H9 (cell line): ENCODE data around the gene PRKCI. TPM values are rescaled to one million over a fixed set of nuclear protein-coding genes. Genes with fewer than 3 reads are reported as not detected.

ENCODE experiments used
- DNase-seq: peaks from one replicate; pipeline ENCODE4 v3.0.0-alpha.2; 2017
- H2AFZ ChIP-seq: one replicate; pipeline ENCODE4 v1.6.1; 2013; ENCODE audit warnings: mild to moderate bottlenecking, low read length, control low read depth, moderate library complexity
- H2AK5ac ChIP-seq: 2 replicates; pipeline ENCODE4 v1.6.1; 2013; ENCODE audit warnings: low read length, control low read depth, mixed read lengths; ENCODE audit not compliant: insufficient read length
- H2BK120ac ChIP-seq: one replicate; pipeline ENCODE4 v1.6.1; 2013; ENCODE audit warnings: low read depth, mild to moderate bottlenecking, low read length, control low read depth, inconsistent platforms; ENCODE audit not compliant: poor library complexity, severe bottlenecking
- H2BK12ac ChIP-seq: 2 replicates; pipeline ENCODE4 v1.6.1; 2013; ENCODE audit warnings: low read length, control low read depth, mixed read lengths, low read depth; ENCODE audit not compliant: insufficient read length
- H2BK15ac ChIP-seq: 2 replicates; pipeline ENCODE4 v1.6.1; 2013; ENCODE audit warnings: low read depth, low read length, control low read depth
- H2BK20ac ChIP-seq: one replicate; pipeline ENCODE4 v1.6.1; 2013; ENCODE audit warnings: low read depth, mild to moderate bottlenecking, low read length, control low read depth, inconsistent platforms; ENCODE audit not compliant: poor library complexity, severe bottlenecking
- H2BK5ac ChIP-seq: 2 replicates; pipeline ENCODE4 v1.6.1; 2013; ENCODE audit warnings: low read length, control low read depth, mixed read lengths; ENCODE audit not compliant: insufficient read length
- H3K14ac ChIP-seq: 2 replicates; pipeline ENCODE4 v1.6.1; 2013; ENCODE audit warnings: low read length, control low read depth; ENCODE audit not compliant: insufficient read depth
- H3K18ac ChIP-seq: 2 replicates; pipeline ENCODE4 v1.6.1; 2013; ENCODE audit warnings: low read depth, mild to moderate bottlenecking, mixed read lengths, low read length, control low read depth; ENCODE audit not compliant: insufficient read length
- H3K23ac ChIP-seq: 2 replicates; pipeline ENCODE4 v1.6.1; 2013; ENCODE audit warnings: low read length, control low read depth, mixed read lengths, low read depth; ENCODE audit not compliant: insufficient read length
- H3K23me2 ChIP-seq: 2 replicates; pipeline ENCODE4 v1.6.1; 2013; ENCODE audit warnings: low read depth, mild to moderate bottlenecking, mixed read lengths, low read length, control low read depth; ENCODE audit not compliant: insufficient read length, poor library complexity, severe bottlenecking
- H3K27ac ChIP-seq: 2 replicates; pipeline ENCODE4 v1.5.1; 2013; ENCODE audit warnings: low read length, control low read depth, mixed read lengths, low read depth; ENCODE audit not compliant: insufficient read length
- H3K27me3 ChIP-seq: 2 replicates; pipeline ENCODE4 v1.6.1; 2013; ENCODE audit warnings: low read length, control low read depth, inconsistent platforms; ENCODE audit not compliant: insufficient read depth
- H3K4ac ChIP-seq: 2 replicates; pipeline ENCODE4 v1.6.1; 2013; ENCODE audit warnings: low read depth, mild to moderate bottlenecking, control low read depth, inconsistent platforms, low read length, moderate library complexity
- H3K4me1 ChIP-seq: 2 replicates; pipeline ENCODE4 v1.6.1; 2013; ENCODE audit warnings: low read length, control low read depth, inconsistent platforms; ENCODE audit not compliant: insufficient read depth
- H3K4me2 ChIP-seq: 2 replicates; pipeline ENCODE4 v1.6.1; 2013; ENCODE audit warnings: low read length, control low read depth, mixed read lengths; ENCODE audit not compliant: insufficient read length, insufficient read depth
- H3K56ac ChIP-seq: 2 replicates; pipeline ENCODE4 v1.6.1; 2013; ENCODE audit warnings: low read depth, mild to moderate bottlenecking, mixed read lengths, low read length, control low read depth; ENCODE audit not compliant: insufficient read length
- H3K79me1 ChIP-seq: 2 replicates; pipeline ENCODE4 v1.6.1; 2013; ENCODE audit warnings: low read depth, mild to moderate bottlenecking, moderate library complexity, low read length, control low read depth, inconsistent platforms; ENCODE audit not compliant: insufficient read depth, poor library complexity, severe bottlenecking
- H3K79me2 ChIP-seq: 2 replicates; pipeline ENCODE4 v1.6.1; 2013; ENCODE audit warnings: low read length, control low read depth, inconsistent platforms; ENCODE audit not compliant: insufficient read depth
- H3K9ac ChIP-seq: 2 replicates; pipeline ENCODE4 v1.6.1; 2013; ENCODE audit warnings: low read length, control low read depth, mixed read lengths; ENCODE audit not compliant: insufficient read length; ENCODE audit errors: extremely low read depth
- H3K9me3 ChIP-seq: one replicate; pipeline ENCODE4 v1.6.1; 2013; ENCODE audit warnings: low read depth, low read length, inconsistent platforms; ENCODE audit not compliant: control insufficient read depth
- H3T11ph ChIP-seq: one replicate; pipeline ENCODE4 v1.6.1; 2013; ENCODE audit warnings: mild to moderate bottlenecking, low read length, control low read depth, inconsistent platforms
- H4K20me1 ChIP-seq: one replicate; pipeline ENCODE4 v1.6.1; 2013; ENCODE audit not compliant: control insufficient read depth, insufficient read length, insufficient read depth
- H4K5ac ChIP-seq: 2 replicates; pipeline ENCODE4 v1.6.1; 2013; ENCODE audit warnings: low read depth, mild to moderate bottlenecking, mixed read lengths, low read length, control low read depth; ENCODE audit not compliant: insufficient read length
- H4K8ac ChIP-seq: replicated peaks from 2 replicates; pipeline ENCODE4 v1.6.1; 2013; ENCODE audit warnings: low read length, control low read depth, mixed read lengths, low read depth; ENCODE audit not compliant: insufficient read length
- H4K91ac ChIP-seq: 2 replicates; pipeline ENCODE4 v1.6.1; 2013; ENCODE audit warnings: low read depth, mild to moderate bottlenecking, moderate library complexity, mixed read lengths, low read length, control low read depth; ENCODE audit not compliant: insufficient read length
- H3K27ac Mint-ChIP-seq, 3 experiments: 2 replicates in 2 of 3; 3 replicates in 1 of 3; pipeline ENCODE4 v1.8.0; 2020 to 2021; ENCODE audit warnings: mixed read lengths in 3 of 3, mild to moderate bottlenecking in 1 of 3, moderate library complexity in 1 of 3
- H3K27me3 Mint-ChIP-seq: 2 replicates; pipeline ENCODE4 v1.8.0; 2021; ENCODE audit warnings: low read depth, mild to moderate bottlenecking, moderate library complexity, mixed read lengths
- H3K36me3 Mint-ChIP-seq, 3 experiments: 2 replicates in 2 of 3; 3 replicates in 1 of 3; pipeline ENCODE4 v1.8.0; 2020 to 2021; ENCODE audit warnings: low read depth in 3 of 3, mixed read lengths in 3 of 3; ENCODE audit not compliant: insufficient read depth in 1 of 3
- H3K4me1 Mint-ChIP-seq, 2 experiments: 2 replicates each; pipeline ENCODE4 v1.8.0; 2020; ENCODE audit warnings: mixed read lengths in 2 of 2
- H3K4me3 Mint-ChIP-seq, 2 experiments: 2 replicates in 1 of 2; 3 replicates in 1 of 2; pipeline ENCODE4 v1.8.0; 2020 to 2021; ENCODE audit warnings: mild to moderate bottlenecking in 2 of 2, mixed read lengths in 2 of 2, moderate library complexity in 1 of 2
- H3K9me3 Mint-ChIP-seq, 2 experiments: 2 replicates in 1 of 2; 3 replicates in 1 of 2; pipeline ENCODE4 v1.8.0; 2020; ENCODE audit warnings: mild to moderate bottlenecking in 2 of 2, mixed read lengths in 2 of 2, moderate library complexity in 1 of 2
- CTCF ChIP-seq: fragments of 200-600 bp; sonication (generic); conservative IDR thresholded peaks from 3 replicates; pipeline ENCODE4 v1.8.0; 2021; ENCODE audit warnings: antibody characterized with exemption, mild to moderate bottlenecking
- WGBS: extraction: QIAGEN DNeasy Blood & Tissue Kit; methylation state at CpG from one replicate; pipeline ENCODE4 v1.1.7; 2013; ENCODE audit warnings: missing lambda C conversion rate, low lambda C conversion rate, mixed read lengths; ENCODE audit not compliant: insufficient read length; ENCODE audit errors: extremely low coverage; 5-methylcytosine and 5-hydroxymethylcytosine counted together
- total RNA-seq: library from RNA; stranded (reverse); gene quantifications from 2 replicates; pipeline ENCODE4 v1.2.1, GENCODE V29; 2021

Gene PRKCI
- total RNA-seq, 1 experiment from 2014 or later: 71.1 TPM

DNA sequence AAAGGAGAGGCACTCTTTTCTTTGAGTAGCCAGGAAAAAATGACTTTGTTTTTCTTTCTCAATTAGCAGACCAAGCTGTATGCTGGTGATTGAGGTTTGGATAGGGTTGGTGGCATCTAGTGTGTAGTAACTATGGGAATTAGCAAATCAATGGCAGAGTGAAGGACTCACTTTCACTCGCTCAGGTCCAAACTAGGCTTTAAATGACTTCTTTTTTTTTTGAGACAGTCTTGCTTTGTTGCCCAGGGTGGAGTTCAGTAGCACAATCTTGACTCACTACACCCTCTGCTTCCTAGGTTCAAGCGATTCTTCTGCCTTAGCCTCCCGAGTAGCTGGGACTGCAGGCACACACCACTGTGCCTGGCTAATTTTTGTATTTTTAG lies 35.9 kb downstream of the PRKCI start:
- H3K27ac ChIP-seq: no peak overlapping the region
- H3K18ac ChIP-seq: no peak overlapping the region
- H2AFZ ChIP-seq: no peak overlapping the region
- H3K23ac ChIP-seq: no peak overlapping the region
- no peak overlapping the region; the same call in 1 of the 2 replicates for H3K14ac ChIP-seq
- Mint-ChIP-seq H3K4me1 (peaks cover 24% of the 10 kb centered on the region in 2 experiments), H3K27ac (peak overlapping the region; percentile 3 to 76 (median 71); a peak in 6 of 7 replicates), H3K36me3 (peaks cover 46 to 57% (median 51%) of the 10 kb centered on the region in 3 experiments), H3K9me3 (no peaks in the 10 kb centered on the region; a peak in 2 of 5 replicates), H3K27me3 (no peaks in the 10 kb centered on the region), H3K4me3 (no peak overlapping the region)
- H2AK5ac ChIP-seq: no peak overlapping the region
- H3K4me1 ChIP-seq: no peaks in the 10 kb centered on the region; the same call in 1 of the 2 replicates
- no peak overlapping the region for H4K91ac ChIP-seq
- H3T11ph ChIP-seq: no peak overlapping the region
- H3K9ac ChIP-seq: no peak overlapping the region
- WGBS: no CpG with 5 or more reads among the region's 3 CpGs
- H2BK20ac ChIP-seq: no peak overlapping the region
- H2BK12ac ChIP-seq: no peak overlapping the region
- H4K20me1 ChIP-seq: no peaks in the 10 kb centered on the region
- H3K79me2 ChIP-seq: no peaks in the 10 kb centered on the region; the same call in 1 of the 2 replicates
- no peak overlapping the region for H3K4ac ChIP-seq
- no peaks in the 10 kb centered on the region for H3K27me3 ChIP-seq
- no peaks in the 10 kb centered on the region for H3K9me3 ChIP-seq
- H3K79me1 ChIP-seq: peaks cover 10% of the 10 kb centered on the region
- no peak for DNase-seq
- H2BK15ac ChIP-seq: no peak overlapping the region
- H2BK5ac ChIP-seq: no peak overlapping the region
- H3K4me2 ChIP-seq: no peak overlapping the region
- H4K8ac ChIP-seq: no peak overlapping the region
- no peaks in the 10 kb centered on the region for H3K23me2 ChIP-seq
- TF ChIP-seq CTCF: no peak
- H2BK120ac ChIP-seq: no peak overlapping the region
- H4K5ac ChIP-seq: peak overlapping the region; percentile 80
- H3K56ac ChIP-seq: no peak overlapping the region
